ENCODE measurements around the gene DIAPH3.

DNA sequence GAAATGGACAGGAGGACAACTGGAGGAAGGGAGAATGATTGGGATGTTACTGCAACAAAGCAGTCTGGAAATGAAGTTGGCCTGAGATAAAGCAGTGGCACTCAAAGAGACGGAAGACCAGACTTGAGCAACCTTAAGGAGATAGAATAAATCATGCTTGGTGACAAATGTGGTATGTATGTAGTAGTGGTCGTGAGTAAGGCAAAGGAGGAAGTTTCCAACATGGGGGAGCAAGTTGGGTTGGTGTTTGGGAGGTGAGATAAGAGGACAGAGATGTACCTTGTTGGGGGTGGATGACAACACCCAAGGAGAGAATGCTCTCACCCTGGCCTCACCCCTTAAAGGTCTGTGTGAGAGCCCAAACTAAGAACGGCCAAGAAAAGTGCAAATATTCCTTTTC lies 420.5 kb downstream of the DIAPH3 start:
- TF ChIP-seq RFX5 (IDR thresholded peaks at IDR 0.05; ENCODE audit: low read length) (no peak), TAF1 (IDR thresholded peaks at IDR 0.05; ENCODE audit: borderline replicate concordance, low read depth, low read length) (no peak), POLR2AphosphoS5 (IDR thresholded peaks at IDR 0.05; ENCODE audit: low read depth, low read length) (no peak), SMC3 (IDR thresholded peaks at IDR 0.05; ENCODE audit: low read depth, low read length) (no peak), CHD2 (IDR thresholded peaks at IDR 0.05; ENCODE audit: low read length, partially characterized antibody) (no peak), EP300 (IDR thresholded peaks at IDR 0.05; ENCODE audit: borderline replicate concordance in 1 of 2, low read depth in 1 of 2, low read length in 1 of 2) (no peak), TCF12 (IDR thresholded peaks at IDR 0.05) (no peak), MXI1 (IDR thresholded peaks at IDR 0.05; ENCODE audit: low read depth, low read length) (no peak), JUND (IDR thresholded peaks at IDR 0.05) (no peak), NFIC (IDR thresholded peaks at IDR 0.05; ENCODE audit: borderline replicate concordance) (no peak), FOXM1 (IDR thresholded peaks at IDR 0.05; ENCODE audit: low read depth) (no peak)
- TF ChIP-seq, protein P1, sequence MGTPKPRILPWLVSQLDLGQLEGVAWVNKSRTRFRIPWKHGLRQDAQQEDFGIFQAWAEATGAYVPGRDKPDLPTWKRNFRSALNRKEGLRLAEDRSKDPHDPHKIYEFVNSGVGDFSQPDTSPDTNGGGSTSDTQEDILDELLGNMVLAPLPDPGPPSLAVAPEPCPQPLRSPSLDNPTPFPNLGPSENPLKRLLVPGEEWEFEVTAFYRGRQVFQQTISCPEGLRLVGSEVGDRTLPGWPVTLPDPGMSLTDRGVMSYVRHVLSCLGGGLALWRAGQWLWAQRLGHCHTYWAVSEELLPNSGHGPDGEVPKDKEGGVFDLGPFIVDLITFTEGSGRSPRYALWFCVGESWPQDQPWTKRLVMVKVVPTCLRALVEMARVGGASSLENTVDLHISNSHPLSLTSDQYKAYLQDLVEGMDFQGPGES (IDR thresholded peaks at IDR 0.05; ENCODE audit: low read depth, low read length): no peak
- TF ChIP-seq, protein P2, sequence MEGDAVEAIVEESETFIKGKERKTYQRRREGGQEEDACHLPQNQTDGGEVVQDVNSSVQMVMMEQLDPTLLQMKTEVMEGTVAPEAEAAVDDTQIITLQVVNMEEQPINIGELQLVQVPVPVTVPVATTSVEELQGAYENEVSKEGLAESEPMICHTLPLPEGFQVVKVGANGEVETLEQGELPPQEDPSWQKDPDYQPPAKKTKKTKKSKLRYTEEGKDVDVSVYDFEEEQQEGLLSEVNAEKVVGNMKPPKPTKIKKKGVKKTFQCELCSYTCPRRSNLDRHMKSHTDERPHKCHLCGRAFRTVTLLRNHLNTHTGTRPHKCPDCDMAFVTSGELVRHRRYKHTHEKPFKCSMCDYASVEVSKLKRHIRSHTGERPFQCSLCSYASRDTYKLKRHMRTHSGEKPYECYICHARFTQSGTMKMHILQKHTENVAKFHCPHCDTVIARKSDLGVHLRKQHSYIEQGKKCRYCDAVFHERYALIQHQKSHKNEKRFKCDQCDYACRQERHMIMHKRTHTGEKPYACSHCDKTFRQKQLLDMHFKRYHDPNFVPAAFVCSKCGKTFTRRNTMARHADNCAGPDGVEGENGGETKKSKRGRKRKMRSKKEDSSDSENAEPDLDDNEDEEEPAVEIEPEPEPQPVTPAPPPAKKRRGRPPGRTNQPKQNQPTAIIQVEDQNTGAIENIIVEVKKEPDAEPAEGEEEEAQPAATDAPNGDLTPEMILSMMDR (IDR thresholded peaks at IDR 0.05): no peak
- TF ChIP-seq, protein P3, sequence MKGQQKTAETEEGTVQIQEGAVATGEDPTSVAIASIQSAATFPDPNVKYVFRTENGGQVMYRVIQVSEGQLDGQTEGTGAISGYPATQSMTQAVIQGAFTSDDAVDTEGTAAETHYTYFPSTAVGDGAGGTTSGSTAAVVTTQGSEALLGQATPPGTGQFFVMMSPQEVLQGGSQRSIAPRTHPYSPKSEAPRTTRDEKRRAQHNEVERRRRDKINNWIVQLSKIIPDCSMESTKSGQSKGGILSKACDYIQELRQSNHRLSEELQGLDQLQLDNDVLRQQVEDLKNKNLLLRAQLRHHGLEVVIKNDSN (IDR thresholded peaks at IDR 0.05; ENCODE audit: borderline replicate concordance, low read depth): no peak

Data from SK-N-SH (cell line).